A549 (cell line): ENCODE data around the gene NUP210. TPM values are rescaled to one million over a fixed set of nuclear protein-coding genes. Genes with fewer than 3 reads are reported as not detected.

Experiments
- ATAC-seq, 2 experiments: fragments of 200-7000 bp in 1 of 2; fragments of >200 bp in 1 of 2; cut with Nextera tagmentation in 1 of 2; cut with Tn5 transposase in 1 of 2; 3 replicates each; pipeline versions ENCODE4 v1.8.0 to v1.9.1; 2018 to 2020; ENCODE audit warnings: mild to moderate bottlenecking in 1 of 2, moderate library complexity in 1 of 2
- CTCF ChIA-PET: fragments of 300-600 bp; sonication (Branson Sonifier 250); formaldehyde crosslinking; extraction: SDS; loops from one replicate; lab custom pipeline; 2021; ENCODE audit warnings: antibody characterized with exemption, inconsistent platforms; lab: Yijun Ruan, JAX
- POLR2A ChIA-PET: fragments of 350-600 bp; formaldehyde crosslinking; extraction: SDS; loops from one replicate; lab custom pipeline; 2021; ENCODE audit warnings: antibody characterized with exemption, inconsistent platforms; lab: Yijun Ruan, JAX
- DNase-seq, 2 experiments: peaks; one replicate each; pipeline versions ENCODE4 v3.0.0 to v3.0.0-alpha.2; 2011 to 2016; ENCODE audit warnings: low read depth in 1 of 2, low spot score in 1 of 2
- FAIRE-seq: peaks from 2 replicates; lab custom pipeline; 2011; peaks lifted over from hg19 to GRCh38; lab: Jason Lieb, UNC
- H3K27ac ChIP-seq, 2 experiments: fragments of >200 bp; sonication (Bioruptor Twin); formaldehyde crosslinking; 3 replicates each; pipeline ENCODE4 v1.5.1; 2016 to 2017
- H3K4me1 ChIP-seq: fragments of >200 bp; sonication (Bioruptor Twin); formaldehyde crosslinking; 3 replicates; pipeline ENCODE4 v1.6.1; 2016
- H3K4me2 ChIP-seq: fragments of >200 bp; sonication (Bioruptor Twin); formaldehyde crosslinking; 3 replicates; pipeline ENCODE4 v1.6.1; 2016
- H3K4me3 ChIP-seq: fragments of >200 bp; sonication (Bioruptor Twin); formaldehyde crosslinking; 3 replicates; pipeline ENCODE4 v1.5.1; 2016
- H3K9me3 ChIP-seq: fragments of >200 bp; sonication (Bioruptor Twin); formaldehyde crosslinking; 3 replicates; pipeline ENCODE4 v1.6.1; 2016
- CBX2 ChIP-seq: fragments of 200-600 bp; sonication (generic); IDR thresholded peaks from 2 replicates; pipeline ENCODE4 v1.6.1; 2016; ENCODE audit warnings: low read depth, mild to moderate bottlenecking, borderline replicate concordance
- CBX8 ChIP-seq: fragments of 200-600 bp; sonication (generic); IDR thresholded peaks from 2 replicates; pipeline ENCODE4 v1.6.1; 2016
- EP300 ChIP-seq, 2 experiments: fragments of >200 bp; sonication (Bioruptor Twin); formaldehyde crosslinking; IDR thresholded peaks; 2 replicates in 1 of 2; 3 replicates in 1 of 2; pipeline ENCODE4 v1.6.1; 2016 to 2017
- FOXS1 ChIP-seq: fragments of 250-450 bp; sonication (Bioruptor Pico); IDR thresholded peaks from 2 replicates; pipeline ENCODE4 v1.5.0; 2020; ENCODE audit warnings: mild to moderate bottlenecking, moderate library complexity
- GATA3 ChIP-seq: IDR thresholded peaks from 2 replicates; pipeline ENCODE4 v1.6.1; 2012; ENCODE audit warnings: borderline replicate concordance
- HDAC2 ChIP-seq: fragments of 200-600 bp; sonication (generic); IDR thresholded peaks from 2 replicates; pipeline ENCODE4 v1.6.1; 2016
- HEYL ChIP-seq: fragments of 250-450 bp; sonication (Bioruptor Pico); IDR thresholded peaks from 2 replicates; pipeline ENCODE4 v1.8.0; 2021; ENCODE audit warnings: mild to moderate bottlenecking, moderate library complexity
- JUN ChIP-seq, 2 experiments: fragments of >200 bp; sonication (Bioruptor Twin); formaldehyde crosslinking; IDR thresholded peaks; 2 replicates in 1 of 2; 3 replicates in 1 of 2; pipeline ENCODE4 v1.6.1; 2016 to 2017
- KDM1A ChIP-seq: fragments of 200-600 bp; sonication (generic); IDR thresholded peaks from 2 replicates; pipeline ENCODE4 v1.6.1; 2016; ENCODE audit warnings: low read depth, mild to moderate bottlenecking
- MAZ ChIP-seq: fragments of 150-350 bp; IDR thresholded peaks from 2 replicates; pipeline ENCODE4 v1.6.1; 2014; ENCODE audit warnings: antibody characterized with exemption, low read depth, low read length, borderline replicate concordance
- NR3C1 ChIP-seq: fragments of >200 bp; sonication (Bioruptor Twin); formaldehyde crosslinking; IDR thresholded peaks from 3 replicates; pipeline ENCODE4 v1.6.1; 2017
- POLR2A ChIP-seq: IDR thresholded peaks from 2 replicates; pipeline ENCODE4 v1.6.1; 2012; ENCODE audit warnings: mild to moderate bottlenecking, low read length
- POLR2AphosphoS2 ChIP-seq: conservative IDR thresholded peaks from 2 replicates; pipeline ENCODE4 v1.6.1; 2012; ENCODE audit warnings: low read length, improper control_type of control experiment, inconsistent platforms
- RAD21 ChIP-seq, 2 experiments: fragments of >200 bp in 1 of 2; sonication (Bioruptor Twin) in 1 of 2; formaldehyde crosslinking in 1 of 2; IDR thresholded peaks in 1 of 2; conservative IDR thresholded peaks in 1 of 2; 2 replicates in 1 of 2; 3 replicates in 1 of 2; pipeline ENCODE4 v1.6.1; 2012 to 2018; ENCODE audit warnings: inconsistent platforms in 1 of 2
- RARB ChIP-seq: fragments of 250-450 bp; sonication (Bioruptor Pico); IDR thresholded peaks from 2 replicates; pipeline ENCODE4 v1.8.0; 2021; ENCODE audit warnings: mild to moderate bottlenecking, moderate library complexity
- RFX5 ChIP-seq: fragments of 450-650 bp; IDR thresholded peaks from 2 replicates; pipeline ENCODE4 v1.7.1; 2014; ENCODE audit warnings: antibody characterized with exemption, mild to moderate bottlenecking, moderate library complexity
- TP53 ChIP-seq: fragments of 250-450 bp; sonication (Bioruptor Pico); IDR thresholded peaks from 2 replicates; pipeline ENCODE4 v1.5.0; 2021; ENCODE audit warnings: mild to moderate bottlenecking, moderate library complexity
- ZC3H11A ChIP-seq: fragments of 450-650 bp; IDR thresholded peaks from 2 replicates; pipeline ENCODE4 v1.6.1; 2014; ENCODE audit warnings: antibody characterized with exemption, mild to moderate bottlenecking
- ZSCAN20 ChIP-seq: fragments of 250-450 bp; sonication (Bioruptor Pico); IDR thresholded peaks from 2 replicates; pipeline ENCODE4 v1.8.0; 2022; ENCODE audit warnings: mild to moderate bottlenecking, moderate library complexity
- WGBS: methylation state at CpG from one replicate; pipeline ENCODE4 v1.1.6; 2017; ENCODE audit errors: missing lambda C conversion rate; 5-methylcytosine and 5-hydroxymethylcytosine counted together
- polyA plus RNA-seq, 4 experiments: library from polyadenylated mRNA; depleted of rRNA in 3 of 4; stranded (reverse); fragments of >200 nt; fragmentation: RNase III in 1 of 4; extraction: RNeasy Plus Mini Kit Qiagen cat#74134 plus additional on column Dnase treatment in 1 of 4; gene quantifications; 2 replicates in 3 of 4; 3 replicates in 1 of 4; pipeline ENCODE4 v1.2.3, GENCODE V29; 2011 to 2017
- TF ChIP-seq, protein P1 (sequence below): fragments of >200 bp; sonication (Bioruptor Twin); formaldehyde crosslinking; IDR thresholded peaks from 2 replicates; pipeline ENCODE4 v1.6.1; 2016
- TF ChIP-seq, protein P2 (sequence below): IDR thresholded peaks from 2 replicates; pipeline ENCODE4 v1.6.1; 2012; ENCODE audit warnings: low read depth, borderline replicate concordance
- TF ChIP-seq, protein P3 (sequence below): fragments of >200 bp; sonication (Bioruptor Twin); formaldehyde crosslinking; IDR thresholded peaks from 3 replicates; pipeline ENCODE4 v1.5.1; 2016
- TF ChIP-seq, protein P4 (sequence below): fragments of 450-650 bp; IDR thresholded peaks from 2 replicates; pipeline ENCODE4 v1.6.1; 2014; ENCODE audit warnings: antibody characterized with exemption

NUP210 gene
- polyA plus RNA-seq, 2 of the 4 experiments (the other 2 are of a cell fraction): 25.7 to 28.1 TPM

DNA sequence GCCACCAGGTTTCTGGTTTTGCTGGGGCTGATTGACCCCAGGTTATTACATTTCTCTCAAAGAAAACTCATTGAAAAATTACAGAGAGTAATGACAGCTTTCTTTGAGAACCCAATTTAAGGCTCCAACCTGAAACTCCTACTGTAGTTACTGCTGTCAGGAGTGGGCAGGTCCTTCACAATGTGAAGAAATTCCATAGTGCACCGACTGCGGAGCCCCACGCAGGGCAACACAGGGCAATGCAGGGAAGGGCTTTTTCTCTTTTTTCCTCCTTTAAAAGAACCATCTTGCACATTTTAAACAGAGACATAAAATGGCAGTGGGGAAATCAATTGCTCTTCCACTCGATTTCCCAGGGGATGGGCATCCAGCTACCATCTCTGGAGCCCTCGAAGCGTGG, 74.3 kb downstream of the NUP210 start:
- Histone ChIP-seq H3K4me2 (no peak overlapping the region), H3K27ac (no peak overlapping the region), H3K9me3 (no peaks in the 10 kb centered on the region), H3K4me3 (no peak overlapping the region)
- no peak for ATAC-seq
- CTCF ChIA-PET: interaction anchor here (0.7 to 1.4 kb wide), 4 partner anchors 9 to 20 kb away, joined by 3 to 4 read pairs (median 3); no protein-coding TSS in a partner anchor
- FAIRE-seq: no peak
- POLR2A ChIA-PET: no interaction called here
- DNase-seq: no peak
- TF ChIP-seq, protein P1, sequence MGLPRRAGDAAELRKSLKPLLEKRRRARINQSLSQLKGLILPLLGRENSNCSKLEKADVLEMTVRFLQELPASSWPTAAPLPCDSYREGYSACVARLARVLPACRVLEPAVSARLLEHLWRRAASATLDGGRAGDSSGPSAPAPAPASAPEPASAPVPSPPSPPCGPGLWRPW: no peak
- no peak for TF ChIP-seq GATA3
- TF ChIP-seq HDAC2: no peak
- no peak for TF ChIP-seq CBX2
- TF ChIP-seq RARB (CRISPR knock-in tag): no peak
- TF ChIP-seq CBX8: no peak
- TF ChIP-seq, all 56 proteins: peak for 0
- WGBS: 96% methylated on average over 6 of the region's 6 CpGs
- no peaks in the 10 kb centered on the region for H3K4me1 ChIP-seq

DNA sequence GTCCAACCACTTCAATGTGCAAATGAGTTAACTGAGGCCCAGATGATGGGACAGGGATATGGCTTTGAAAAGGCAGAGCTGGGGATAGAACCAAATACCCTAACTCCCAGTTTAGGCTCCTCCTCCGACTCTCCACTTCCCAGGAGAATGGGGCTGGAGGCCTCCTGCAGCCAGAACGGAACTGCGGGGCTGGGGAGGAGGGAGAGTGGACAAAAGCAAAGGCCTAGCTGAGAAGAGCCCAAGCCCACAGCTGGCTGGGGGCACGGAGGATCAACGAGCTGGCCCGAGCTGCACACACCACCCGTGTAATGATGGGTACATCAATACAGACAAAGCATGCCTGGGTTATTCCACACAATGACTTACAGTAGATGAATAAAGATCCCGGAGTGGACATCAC, 74.8 kb downstream of the NUP210 start:
- FAIRE-seq (no peak), ATAC-seq (no peak), DNase-seq (no peak)
- POLR2A ChIA-PET: no interaction called here
- Histone ChIP-seq H3K4me2 (no peak overlapping the region), H3K27ac (no peak overlapping the region), H3K4me1 (no peaks in the 10 kb centered on the region), H3K9me3 (no peaks in the 10 kb centered on the region), H3K4me3 (no peak overlapping the region)
- CTCF ChIA-PET: interaction anchor here (0.9 to 1.9 kb wide), 5 partner anchors 9 to 106 kb away, joined by 3 to 6 read pairs (median 4); no protein-coding TSS in a partner anchor
- TF ChIP-seq, protein P2, sequence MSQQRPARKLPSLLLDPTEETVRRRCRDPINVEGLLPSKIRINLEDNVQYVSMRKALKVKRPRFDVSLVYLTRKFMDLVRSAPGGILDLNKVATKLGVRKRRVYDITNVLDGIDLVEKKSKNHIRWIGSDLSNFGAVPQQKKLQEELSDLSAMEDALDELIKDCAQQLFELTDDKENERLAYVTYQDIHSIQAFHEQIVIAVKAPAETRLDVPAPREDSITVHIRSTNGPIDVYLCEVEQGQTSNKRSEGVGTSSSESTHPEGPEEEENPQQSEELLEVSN: no peak
- TF ChIP-seq FOXS1 (CRISPR knock-in tag) (no peak), HEYL (CRISPR knock-in tag) (no peak)
- 94% methylated on average over 8 of the region's 8 CpGs for WGBS

DNA sequence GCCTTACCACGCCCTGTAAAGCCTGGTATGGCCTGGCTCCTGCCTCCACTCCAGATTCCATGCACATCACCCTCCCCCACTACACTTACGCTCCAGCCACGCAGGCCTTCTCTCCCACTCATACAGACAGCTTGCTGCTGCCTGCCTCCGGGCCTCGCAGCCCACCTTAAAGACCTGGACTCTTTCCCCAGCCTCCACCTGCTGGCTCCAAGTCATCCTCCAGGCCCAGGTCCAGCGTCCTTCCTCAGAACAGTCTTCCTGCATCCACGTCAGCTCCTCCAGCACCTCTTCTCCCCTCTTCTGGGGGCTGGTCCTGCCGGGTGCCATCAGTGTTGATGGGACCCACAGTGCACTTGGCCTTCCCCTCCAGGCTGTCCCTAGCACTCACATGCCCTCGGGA, 75.5 kb downstream of the NUP210 start:
- ChIA-PET POLR2A (no interaction called here), CTCF (interaction anchor here (1.1 to 1.9 kb wide), 3 partner anchors 9 to 252 kb away, joined by 4 to 6 read pairs (median 6); no protein-coding TSS in a partner anchor)
- DNase-seq (no peak), FAIRE-seq (no peak), ATAC-seq (no peak)
- Histone ChIP-seq H3K4me3 (no peak overlapping the region), H3K9me3 (no peaks in the 10 kb centered on the region), H3K27ac (no peak overlapping the region), H3K4me1 (no peaks in the 10 kb centered on the region)
- no peak for TF ChIP-seq EP300 (IDR thresholded peaks at IDR 0.05)
- TF ChIP-seq, all 56 proteins: peak for 0
- no peak overlapping the region for H3K4me2 ChIP-seq
- WGBS: 91% methylated on average over 8 of the region's 9 CpGs

DNA sequence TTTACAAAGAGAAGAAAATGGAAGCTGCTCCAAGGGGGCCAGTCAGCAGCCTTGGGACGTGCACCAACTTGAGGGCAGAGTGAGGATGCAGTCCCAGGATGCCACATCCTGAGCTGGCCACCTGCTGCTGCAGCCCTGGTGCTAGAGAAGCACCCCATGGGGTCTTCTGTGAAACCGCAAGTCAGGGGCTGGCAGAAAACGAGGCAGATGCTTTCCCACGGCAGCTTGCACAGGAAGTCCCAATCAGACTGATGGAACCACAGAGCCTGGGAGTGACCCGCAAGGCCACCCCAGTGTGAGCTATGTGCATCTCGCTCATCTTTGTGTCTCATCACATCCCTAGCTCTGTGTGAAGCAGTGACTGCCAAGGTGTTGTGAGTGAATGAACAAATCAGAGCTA, 76.5 kb downstream of the NUP210 start:
- no peak for ATAC-seq

DNA sequence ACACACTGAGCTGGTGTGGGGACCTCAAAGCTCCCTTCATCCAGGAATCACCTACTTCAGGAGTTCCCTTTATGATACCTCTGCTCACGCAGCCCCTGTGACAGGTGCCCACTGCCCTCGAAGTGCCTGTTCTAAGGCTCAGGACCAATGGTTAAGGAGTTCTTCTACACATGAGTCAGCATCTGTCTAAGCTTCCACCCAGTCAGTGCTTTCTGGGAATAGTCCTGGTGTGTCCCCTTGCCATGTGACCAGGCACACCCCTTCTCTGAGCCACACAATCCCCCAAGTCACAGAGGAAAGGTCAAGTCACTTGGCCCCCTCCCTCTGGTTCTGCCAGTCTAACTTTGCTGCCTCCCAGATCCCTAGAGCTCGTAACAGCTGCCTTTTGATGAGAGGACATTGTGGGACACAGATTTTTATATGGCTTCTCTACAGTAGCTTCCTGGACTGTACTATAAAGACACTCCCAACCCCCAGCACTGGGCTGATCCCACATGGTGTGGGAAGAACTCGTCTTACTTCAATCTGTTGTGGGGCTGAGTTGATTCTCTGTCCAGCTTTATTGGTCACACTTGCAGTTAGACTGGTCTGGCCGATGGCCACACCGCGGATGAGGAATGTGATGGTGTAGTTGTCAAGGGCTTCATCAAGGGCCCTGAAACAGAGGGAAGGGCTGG, 78.8 kb downstream of the NUP210 start:
- ChIA-PET CTCF (interaction anchor here (0.9 to 1.3 kb wide), 6 partner anchors 11 to 307 kb away, joined by 3 to 4 read pairs (median 4); no protein-coding TSS in a partner anchor), POLR2A (interaction anchor here (0.8 kb wide), 1 partner anchor 139 kb away, joined by 3 read pairs; the partner anchor contains the start of gene HDAC11)
- peaks cover 10% of the 10 kb centered on the region; the same call in 1 of the 3 replicates for H3K4me1 ChIP-seq
- H3K27ac ChIP-seq: no peak overlapping the region
- DNase-seq (no peak), FAIRE-seq (no peak), ATAC-seq (no peak)
- no peaks in the 10 kb centered on the region for H3K9me3 ChIP-seq
- H3K4me2 ChIP-seq: no peak overlapping the region
- WGBS: 93% methylated on average over 7 of the region's 7 CpGs
- no peak overlapping the region for H3K4me3 ChIP-seq
- no peak for TF ChIP-seq KDM1A
- TF ChIP-seq RFX5: no peak
- TF ChIP-seq POLR2AphosphoS2: no peak
- TF ChIP-seq, protein P2: no peak
- TF ChIP-seq, protein P3, sequence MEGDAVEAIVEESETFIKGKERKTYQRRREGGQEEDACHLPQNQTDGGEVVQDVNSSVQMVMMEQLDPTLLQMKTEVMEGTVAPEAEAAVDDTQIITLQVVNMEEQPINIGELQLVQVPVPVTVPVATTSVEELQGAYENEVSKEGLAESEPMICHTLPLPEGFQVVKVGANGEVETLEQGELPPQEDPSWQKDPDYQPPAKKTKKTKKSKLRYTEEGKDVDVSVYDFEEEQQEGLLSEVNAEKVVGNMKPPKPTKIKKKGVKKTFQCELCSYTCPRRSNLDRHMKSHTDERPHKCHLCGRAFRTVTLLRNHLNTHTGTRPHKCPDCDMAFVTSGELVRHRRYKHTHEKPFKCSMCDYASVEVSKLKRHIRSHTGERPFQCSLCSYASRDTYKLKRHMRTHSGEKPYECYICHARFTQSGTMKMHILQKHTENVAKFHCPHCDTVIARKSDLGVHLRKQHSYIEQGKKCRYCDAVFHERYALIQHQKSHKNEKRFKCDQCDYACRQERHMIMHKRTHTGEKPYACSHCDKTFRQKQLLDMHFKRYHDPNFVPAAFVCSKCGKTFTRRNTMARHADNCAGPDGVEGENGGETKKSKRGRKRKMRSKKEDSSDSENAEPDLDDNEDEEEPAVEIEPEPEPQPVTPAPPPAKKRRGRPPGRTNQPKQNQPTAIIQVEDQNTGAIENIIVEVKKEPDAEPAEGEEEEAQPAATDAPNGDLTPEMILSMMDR: no peak
- no peak for TF ChIP-seq NR3C1
- no peak for TF ChIP-seq ZSCAN20 (CRISPR knock-in tag)
- TF ChIP-seq, protein P4, sequence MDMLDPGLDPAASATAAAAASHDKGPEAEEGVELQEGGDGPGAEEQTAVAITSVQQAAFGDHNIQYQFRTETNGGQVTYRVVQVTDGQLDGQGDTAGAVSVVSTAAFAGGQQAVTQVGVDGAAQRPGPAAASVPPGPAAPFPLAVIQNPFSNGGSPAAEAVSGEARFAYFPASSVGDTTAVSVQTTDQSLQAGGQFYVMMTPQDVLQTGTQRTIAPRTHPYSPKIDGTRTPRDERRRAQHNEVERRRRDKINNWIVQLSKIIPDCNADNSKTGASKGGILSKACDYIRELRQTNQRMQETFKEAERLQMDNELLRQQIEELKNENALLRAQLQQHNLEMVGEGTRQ: no peak
- no peak for TF ChIP-seq JUN (IDR thresholded peaks at IDR 0.05)
- no peak for TF ChIP-seq POLR2A
- TF ChIP-seq TP53 (CRISPR knock-in tag): no peak
- TF ChIP-seq RAD21 (conservative IDR thresholded peaks at IDR 0.05 in 1 of 2, IDR thresholded peaks at IDR 0.05 in 1 of 2): no peak
- no peak for TF ChIP-seq MAZ

More for the DNA sequence above, 76.5 kb downstream of the NUP210 start:
- ChIA-PET POLR2A (interaction anchor here (0.6 kb wide), 1 partner anchor 234 kb away, joined by 3 read pairs; no protein-coding TSS in a partner anchor), CTCF (interaction anchor here (0.7 to 1.9 kb wide), 7 partner anchors 10 to 306 kb away, joined by 3 to 6 read pairs (median 4); no protein-coding TSS in a partner anchor)
- WGBS: 88% methylated on average over 4 of the region's 6 CpGs
- Histone ChIP-seq H3K9me3 (no peaks in the 10 kb centered on the region), H3K4me3 (no peak overlapping the region), H3K4me2 (no peak overlapping the region), H3K27ac (no peak overlapping the region)
- DNase-seq: no peak
- FAIRE-seq: no peak
- TF ChIP-seq ZC3H11A (no peak), EP300 (IDR thresholded peaks at IDR 0.05) (no peak), CBX8 (no peak)
- TF ChIP-seq, all 56 proteins: peak for 0
- peaks cover 4% of the 10 kb centered on the region; the same call in 1 of the 3 replicates for H3K4me1 ChIP-seq
